Measurements from ENCODE around the gene ENO4.

GRCh38 chr10:116833986-116834985 is 15.0 kb upstream of the ENO4 start:
- TF ChIP-seq EZH2 (IDR thresholded peaks at IDR 0.05) (no peak), FOXP2 (optimal IDR thresholded peaks at IDR 0.05; ENCODE audit: control extremely low read depth, extremely low read length, insufficient read depth) (no peak)

All from SK-N-MC (cell line).